ENCODE data around the gene C13orf46.
A peak's percentile ranks its signal among the peaks of the same experiment; 100 is the strongest.
"Not testable (repeated sequence)": the region's sequence is repeated elsewhere in the genome, so short reads cannot be mapped to it uniquely, and the experiment has no call there.

The C13orf46 gene

GRCh38 chr13:113915012-113915763 is 58.7 kb downstream of the C13orf46 start:
- no peaks in the 10 kb centered on the region for H3K9me3 ChIP-seq (ENCODE audit: control insufficient read depth in 1 of 2, low read length in 2 of 2)
- no peak overlapping the region for H3K4me3 ChIP-seq (ENCODE audit: low read depth in 1 of 2, low read length in 2 of 2)
- H3K9ac ChIP-seq (ENCODE audit: low read depth in 1 of 2, low read length in 2 of 2), result no peak overlapping the region
- no peaks in the 10 kb centered on the region for H3K36me3 ChIP-seq (ENCODE audit: control insufficient read depth in 1 of 2, insufficient read depth in 2 of 2, low read length in 2 of 2)
- no peak overlapping the region for H3K27ac ChIP-seq (ENCODE audit: low read depth, low read length)
- peaks cover 8 to 28% of the 10 kb centered on the region in 2 donors for H3K27me3 ChIP-seq (ENCODE audit: control insufficient read depth in 1 of 2, insufficient read depth in 2 of 2, low read length in 2 of 2)
- peaks cover 0 to 4% of the 10 kb centered on the region in 2 donors for H3K4me1 ChIP-seq (ENCODE audit: control insufficient read depth in 1 of 2, insufficient read depth in 2 of 2, low read length in 2 of 2)

- H3K9me3 ChIP-seq (ENCODE audit: control insufficient read depth in 1 of 2, low read length in 2 of 2), result no peaks in the 10 kb centered on the region
- no peak overlapping the region for H3K27ac ChIP-seq (ENCODE audit: low read depth, low read length)
- peaks cover 8 to 28% of the 10 kb centered on the region in 2 donors for H3K27me3 ChIP-seq (ENCODE audit: control insufficient read depth in 1 of 2, insufficient read depth in 2 of 2, low read length in 2 of 2)
- H3K4me1 ChIP-seq (ENCODE audit: control insufficient read depth in 1 of 2, insufficient read depth in 2 of 2, low read length in 2 of 2), result peaks cover 0 to 4% of the 10 kb centered on the region in 2 donors
- no peak overlapping the region for H3K9ac ChIP-seq (ENCODE audit: low read depth in 1 of 2, low read length in 2 of 2)
- no peaks in the 10 kb centered on the region for H3K36me3 ChIP-seq (ENCODE audit: control insufficient read depth in 1 of 2, insufficient read depth in 2 of 2, low read length in 2 of 2)
- no peak overlapping the region for H3K4me3 ChIP-seq (ENCODE audit: low read depth in 1 of 2, low read length in 2 of 2)
These were observed 59.4 kb downstream of the C13orf46 start for GRCh38 chr13:113914333-113915011.

DNA sequence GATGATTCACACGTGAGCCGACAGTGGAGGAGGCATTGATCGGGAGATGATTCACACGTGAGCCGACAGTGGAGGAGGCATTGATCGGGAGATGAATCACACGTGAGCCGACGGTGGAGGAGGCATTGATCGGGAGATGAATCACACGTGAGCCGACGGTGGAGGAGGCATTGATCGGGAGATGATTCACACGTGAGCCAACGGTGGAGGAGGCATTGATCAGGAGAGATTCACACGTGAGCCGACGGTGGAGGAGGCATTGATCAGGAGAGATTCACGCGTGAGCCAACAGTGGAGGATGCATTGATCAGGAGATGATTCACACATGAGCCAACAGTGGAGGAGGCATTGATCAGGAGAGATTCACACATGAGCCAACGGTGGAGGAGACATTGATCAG is 60.0 kb downstream of the C13orf46 start:
- peaks cover 8 to 28% of the 10 kb centered on the region in 2 donors for H3K27me3 ChIP-seq (ENCODE audit: control insufficient read depth in 1 of 2, insufficient read depth in 2 of 2, low read length in 2 of 2)
- H3K4me3 ChIP-seq (ENCODE audit: low read depth in 1 of 2, low read length in 2 of 2); H3K4me1 ChIP-seq (ENCODE audit: control insufficient read depth in 1 of 2, insufficient read depth in 2 of 2, low read length in 2 of 2); H3K9ac ChIP-seq (ENCODE audit: low read depth in 1 of 2, low read length in 2 of 2); H3K9me3 ChIP-seq (ENCODE audit: control insufficient read depth in 1 of 2, low read length in 2 of 2); H3K36me3 ChIP-seq (ENCODE audit: control insufficient read depth in 1 of 2, insufficient read depth in 2 of 2, low read length in 2 of 2); H3K27ac ChIP-seq (ENCODE audit: low read depth, low read length): not testable (repeated sequence)

GRCh38 chr13:113913408-113913807 is 60.5 kb downstream of the C13orf46 start:
- H3K9ac ChIP-seq (ENCODE audit: low read depth in 1 of 2, low read length in 2 of 2); H3K9me3 ChIP-seq (ENCODE audit: control insufficient read depth in 1 of 2, low read length in 2 of 2); H3K27ac ChIP-seq (ENCODE audit: low read depth, low read length); H3K4me3 ChIP-seq (ENCODE audit: low read depth in 1 of 2, low read length in 2 of 2); H3K36me3 ChIP-seq (ENCODE audit: control insufficient read depth in 1 of 2, insufficient read depth in 2 of 2, low read length in 2 of 2): not testable (repeated sequence)
- peaks cover 8 to 12% of the 10 kb centered on the region in 2 donors for H3K4me1 ChIP-seq (ENCODE audit: control insufficient read depth in 1 of 2, insufficient read depth in 2 of 2, low read length in 2 of 2)
- H3K27me3 ChIP-seq (ENCODE audit: control insufficient read depth in 1 of 2, insufficient read depth in 2 of 2, low read length in 2 of 2), result peaks cover 8 to 28% of the 10 kb centered on the region in 2 donors

GRCh38 chr13:113912596-113912995 is 61.3 kb downstream of the C13orf46 start:
- Histone ChIP-seq H3K36me3 (ENCODE audit: control insufficient read depth in 1 of 2, insufficient read depth in 2 of 2, low read length in 2 of 2) (no peaks in the 10 kb centered on the region), H3K9me3 (ENCODE audit: control insufficient read depth in 1 of 2, low read length in 2 of 2) (no peaks in the 10 kb centered on the region), H3K4me3 (ENCODE audit: low read depth in 1 of 2, low read length in 2 of 2) (no peak overlapping the region), H3K4me1 (ENCODE audit: control insufficient read depth in 1 of 2, insufficient read depth in 2 of 2, low read length in 2 of 2) (peaks cover 16 to 20% of the 10 kb centered on the region in 2 donors), H3K27me3 (ENCODE audit: control insufficient read depth in 1 of 2, insufficient read depth in 2 of 2, low read length in 2 of 2) (peaks cover 8 to 28% of the 10 kb centered on the region in 2 donors), H3K27ac (ENCODE audit: low read depth, low read length) (no peak overlapping the region), H3K9ac (ENCODE audit: low read depth in 1 of 2, low read length in 2 of 2) (no peak overlapping the region)

DNA sequence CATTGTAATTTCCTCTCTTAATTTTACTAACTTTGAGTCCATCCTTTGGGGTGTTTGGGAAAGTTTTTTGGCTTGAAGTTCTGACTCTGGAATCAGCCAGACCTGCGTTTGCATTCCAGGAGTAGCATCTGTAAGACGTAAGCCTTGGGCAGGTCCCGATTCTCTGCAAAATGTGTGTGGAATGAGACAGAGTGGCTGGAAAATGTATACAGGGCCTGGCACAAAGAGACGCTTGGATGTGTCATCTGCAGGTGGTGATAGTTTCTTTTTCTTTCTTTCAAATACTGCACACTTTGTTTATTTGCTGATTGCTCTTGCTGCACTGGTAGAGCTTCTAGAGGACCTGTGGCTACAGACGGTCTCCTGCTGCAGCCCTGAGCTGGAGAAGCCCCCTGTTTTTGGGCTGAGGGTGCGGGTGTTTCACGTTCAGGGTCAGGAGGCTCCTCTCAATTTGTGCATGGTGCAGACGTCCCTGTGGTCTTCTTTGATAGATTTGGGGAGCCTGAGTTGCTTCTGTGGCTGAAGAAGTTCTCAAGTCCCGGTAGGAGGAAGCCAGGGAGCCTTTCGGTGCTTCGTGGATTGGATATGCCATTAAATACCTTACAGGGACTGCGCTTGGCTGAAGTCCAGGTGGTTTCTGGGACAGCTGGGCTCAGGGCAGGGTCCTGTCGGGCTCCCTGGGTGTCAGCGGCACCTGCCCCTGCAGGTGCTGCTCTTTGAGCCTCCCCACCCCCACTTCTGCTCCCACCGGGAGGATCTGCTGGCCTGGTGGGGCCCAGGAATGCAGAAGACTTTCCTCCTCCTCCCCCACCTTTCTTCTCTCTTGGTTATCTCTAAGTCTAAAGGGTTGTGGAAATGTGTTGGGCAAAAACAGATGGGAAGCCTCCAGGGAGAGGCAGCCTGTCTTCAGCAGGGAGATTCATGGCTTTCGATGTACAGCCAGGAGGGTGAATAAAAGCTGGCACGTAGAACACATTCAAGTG is 66.0 kb downstream of the C13orf46 start:
- no peaks in the 10 kb centered on the region for H3K36me3 ChIP-seq (ENCODE audit: control insufficient read depth in 1 of 2, insufficient read depth in 2 of 2, low read length in 2 of 2)
- no peaks in the 10 kb centered on the region for H3K27me3 ChIP-seq (ENCODE audit: control insufficient read depth in 1 of 2, insufficient read depth in 2 of 2, low read length in 2 of 2)
- peaks cover 23 to 29% of the 10 kb centered on the region in 2 donors for H3K4me1 ChIP-seq (ENCODE audit: control insufficient read depth in 1 of 2, insufficient read depth in 2 of 2, low read length in 2 of 2)
- peak overlapping the region; percentile 15 to 18 for H3K4me3 ChIP-seq (ENCODE audit: low read depth in 1 of 2, low read length in 2 of 2)
- H3K9me3 ChIP-seq (ENCODE audit: control insufficient read depth in 1 of 2, low read length in 2 of 2), result no peaks in the 10 kb centered on the region
- no peak overlapping the region for H3K27ac ChIP-seq (ENCODE audit: low read depth, low read length)
- no peak overlapping the region for H3K9ac ChIP-seq (ENCODE audit: low read depth in 1 of 2, low read length in 2 of 2)

- no peaks in the 10 kb centered on the region for H3K9me3 ChIP-seq (ENCODE audit: control insufficient read depth in 1 of 2, low read length in 2 of 2)
- no peak overlapping the region for H3K9ac ChIP-seq (ENCODE audit: low read depth in 1 of 2, low read length in 2 of 2)
- no peaks in the 10 kb centered on the region for H3K36me3 ChIP-seq (ENCODE audit: control insufficient read depth in 1 of 2, insufficient read depth in 2 of 2, low read length in 2 of 2)
- no peaks in the 10 kb centered on the region for H3K27me3 ChIP-seq (ENCODE audit: control insufficient read depth in 1 of 2, insufficient read depth in 2 of 2, low read length in 2 of 2)
- no peak overlapping the region for H3K27ac ChIP-seq (ENCODE audit: low read depth, low read length)
- no peak overlapping the region for H3K4me3 ChIP-seq (ENCODE audit: low read depth in 1 of 2, low read length in 2 of 2)
- peaks cover 23 to 29% of the 10 kb centered on the region in 2 donors for H3K4me1 ChIP-seq (ENCODE audit: control insufficient read depth in 1 of 2, insufficient read depth in 2 of 2, low read length in 2 of 2)
These were observed 67.3 kb downstream of the C13orf46 start for GRCh38 chr13:113906571-113906970.

DNA sequence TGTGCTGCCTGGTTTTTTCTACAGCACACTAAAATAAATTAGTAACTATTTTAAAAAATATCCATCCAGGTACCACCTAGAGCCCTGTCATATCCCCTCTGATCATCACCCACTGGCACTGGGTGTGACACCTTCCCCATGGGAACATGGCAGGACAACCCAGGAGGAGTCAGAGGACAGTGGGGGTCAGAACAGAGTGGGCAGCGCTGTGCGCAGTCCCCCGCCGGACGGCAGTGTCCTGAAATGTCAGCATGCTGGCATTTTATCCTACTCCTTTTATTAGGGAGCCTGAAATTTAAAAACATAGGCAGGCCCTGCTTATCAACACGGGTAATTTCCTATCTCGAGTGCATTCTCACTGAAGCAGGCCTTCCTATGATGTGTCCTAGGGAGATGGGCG is 67.9 kb downstream of the C13orf46 start:
- Histone ChIP-seq H3K27me3 (ENCODE audit: control insufficient read depth in 1 of 2, insufficient read depth in 2 of 2, low read length in 2 of 2) (no peaks in the 10 kb centered on the region), H3K4me3 (ENCODE audit: low read depth in 1 of 2, low read length in 2 of 2) (no peak overlapping the region), H3K4me1 (ENCODE audit: control insufficient read depth in 1 of 2, insufficient read depth in 2 of 2, low read length in 2 of 2) (peaks cover 23 to 29% of the 10 kb centered on the region in 2 donors), H3K36me3 (ENCODE audit: control insufficient read depth in 1 of 2, insufficient read depth in 2 of 2, low read length in 2 of 2) (no peaks in the 10 kb centered on the region), H3K9ac (ENCODE audit: low read depth in 1 of 2, low read length in 2 of 2) (no peak overlapping the region), H3K27ac (ENCODE audit: low read depth, low read length) (no peak overlapping the region), H3K9me3 (ENCODE audit: control insufficient read depth in 1 of 2, low read length in 2 of 2) (no peaks in the 10 kb centered on the region)

GRCh38 chr13:113905018-113905417 is 68.9 kb downstream of the C13orf46 start:
- H3K27ac ChIP-seq (ENCODE audit: low read depth, low read length), result no peak overlapping the region
- peaks cover 23 to 29% of the 10 kb centered on the region in 2 donors for H3K4me1 ChIP-seq (ENCODE audit: control insufficient read depth in 1 of 2, insufficient read depth in 2 of 2, low read length in 2 of 2)
- H3K27me3 ChIP-seq (ENCODE audit: control insufficient read depth in 1 of 2, insufficient read depth in 2 of 2, low read length in 2 of 2), result no peaks in the 10 kb centered on the region
- no peak overlapping the region for H3K9ac ChIP-seq (ENCODE audit: low read depth in 1 of 2, low read length in 2 of 2)
- no peaks in the 10 kb centered on the region for H3K9me3 ChIP-seq (ENCODE audit: control insufficient read depth in 1 of 2, low read length in 2 of 2)
- H3K4me3 ChIP-seq (ENCODE audit: low read depth in 1 of 2, low read length in 2 of 2), result no peak overlapping the region
- H3K36me3 ChIP-seq (ENCODE audit: control insufficient read depth in 1 of 2, insufficient read depth in 2 of 2, low read length in 2 of 2), result no peaks in the 10 kb centered on the region
